ENCODE data around the gene JAZF1.

GRCh38 chr7:28082071-28082470 lies 98.5 kb downstream of the JAZF1 start:
- TF ChIP-seq CTCF (conservative IDR thresholded peaks at IDR 0.05; ENCODE audit: low read depth, low read length) (no peak), EZH2 (IDR thresholded peaks at IDR 0.05; ENCODE audit: borderline replicate concordance, low read depth, low read length, poor library complexity, severe bottlenecking) (no peak)
